Psoas muscle (tissue), 8 donors: Measurements from ENCODE around the gene ANKRD35. TPM values are rescaled to one million over a fixed set of nuclear protein-coding genes. Genes with fewer than 3 reads are reported as not detected.

Source experiments
- ATAC-seq, 4 donors: fragments of 200-7000 bp; cut with Tn5 transposase; one replicate each; pipeline ENCODE4 v1.9.1; 2020; ENCODE audit warnings: moderate library complexity in 3 of 4, mild to moderate bottlenecking in 2 of 4
- DNase-seq, 2 donors: peaks; one replicate each; pipeline ENCODE4 v3.0.0-alpha.2; 2020
- H3K27ac ChIP-seq: fragments of 200-600 bp; one replicate; pipeline ENCODE4 v1.8.0; 2022
- H3K27me3 ChIP-seq, 3 donors: fragments of 200-600 bp in 1 of 3; one replicate each; pipeline versions ENCODE4 v1.6.1 to v1.8.0; 2013 to 2022; ENCODE audit warnings: low read length in 2 of 3, mild to moderate bottlenecking in 2 of 3, moderate library complexity in 1 of 3; ENCODE audit not compliant: insufficient read depth in 3 of 3
- H3K36me3 ChIP-seq, 2 donors: fragments of 200-600 bp in 1 of 2; one replicate each; pipeline versions ENCODE4 v1.6.1 to v1.8.0; 2013 to 2022; ENCODE audit warnings: low read depth in 1 of 2, mild to moderate bottlenecking in 1 of 2, moderate library complexity in 1 of 2; ENCODE audit not compliant: insufficient read depth in 1 of 2
- H3K4me1 ChIP-seq: fragments of 200-600 bp; one replicate; pipeline ENCODE4 v1.8.0; 2022
- H3K4me3 ChIP-seq: fragments of 200-600 bp; one replicate; pipeline ENCODE4 v1.8.0; 2022; ENCODE audit warnings: mild to moderate bottlenecking
- H3K9me3 ChIP-seq: fragments of 200-600 bp; one replicate; pipeline ENCODE4 v1.8.0; 2022
- WGBS, 3 donors: extraction: QIAGEN DNeasy Blood & Tissue Kit; methylation state at CpG; one replicate each; pipeline versions ENCODE4 v1.1.6 to v1.1.7; 2013; 5-methylcytosine and 5-hydroxymethylcytosine counted together
- intact Hi-C, 2 donors: fragments of 100-400 bp; cut with DNase I; formaldehyde crosslinking; loops; one replicate each; pipeline versions ENCODE4 v1.11.0 to v1.14.2; 2022
- polyA plus RNA-seq, 3 donors: library from polyadenylated mRNA; stranded (reverse); fragments of 200-250 nt; gene quantifications; one replicate each; pipeline ENCODE4 v1.2.3, GENCODE V29; 2013
- total RNA-seq, 4 donors: library from RNA; stranded (reverse); fragmentation: NEBNext Ultra II Directional in 2 of 4; extraction: Animal tissue kit (Norgen Biotek cat#: 25700) in 2 of 4; gene quantifications; one replicate each; pipeline versions ENCODE4 v1.2.1 to v1.2.4, GENCODE V29; 2021 to 2023
- TF ChIP-seq, protein P1 (sequence below): fragments of 200-600 bp; IDR thresholded peaks from one replicate; pipeline ENCODE4 v1.8.0; 2022; ENCODE audit warnings: antibody characterized with exemption
- donor health status: healthy with polysubstance abuse.
- donor health status: DM: no; HTN: no; CAD: no; lungs with moderate emphysema.
- donor health status: Bipolar disorder and iron deficiency.
- donor health status: healthy.
- donor health status: DM: yes; HTN: yes; CAD: no.
- donor health status: DM: no; HTN: no; CAD: no.
- donor health status: DM: no; HTN: no; CAD: no.
- donor health status: DM: yes; HTN: yes; CAD: no.

The ANKRD35 gene
- total and polyA plus RNA-seq, 7 donors: 2.6 to 16.5 (median 4.7) TPM

DNA sequence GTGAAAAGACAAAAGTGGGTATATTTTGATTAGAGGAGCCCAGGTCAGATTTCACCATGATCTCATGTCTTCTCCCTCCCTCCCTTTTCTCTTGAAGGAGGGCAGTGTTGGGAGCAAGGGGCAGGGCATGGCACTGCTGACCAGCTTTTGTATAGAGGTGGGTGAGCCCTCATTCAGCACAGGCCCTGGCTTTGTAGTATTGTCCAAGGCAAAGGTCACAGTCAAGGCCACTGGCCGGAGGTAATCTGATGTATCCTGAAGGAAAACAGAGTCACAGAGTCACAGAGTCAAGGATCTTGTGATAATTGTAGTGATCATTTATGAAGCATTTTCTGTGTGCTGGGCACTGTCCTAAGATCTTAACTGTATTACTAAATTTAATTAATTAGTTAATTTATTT lies 12.3 kb upstream of the ANKRD35 start:
- TF ChIP-seq, protein P1, sequence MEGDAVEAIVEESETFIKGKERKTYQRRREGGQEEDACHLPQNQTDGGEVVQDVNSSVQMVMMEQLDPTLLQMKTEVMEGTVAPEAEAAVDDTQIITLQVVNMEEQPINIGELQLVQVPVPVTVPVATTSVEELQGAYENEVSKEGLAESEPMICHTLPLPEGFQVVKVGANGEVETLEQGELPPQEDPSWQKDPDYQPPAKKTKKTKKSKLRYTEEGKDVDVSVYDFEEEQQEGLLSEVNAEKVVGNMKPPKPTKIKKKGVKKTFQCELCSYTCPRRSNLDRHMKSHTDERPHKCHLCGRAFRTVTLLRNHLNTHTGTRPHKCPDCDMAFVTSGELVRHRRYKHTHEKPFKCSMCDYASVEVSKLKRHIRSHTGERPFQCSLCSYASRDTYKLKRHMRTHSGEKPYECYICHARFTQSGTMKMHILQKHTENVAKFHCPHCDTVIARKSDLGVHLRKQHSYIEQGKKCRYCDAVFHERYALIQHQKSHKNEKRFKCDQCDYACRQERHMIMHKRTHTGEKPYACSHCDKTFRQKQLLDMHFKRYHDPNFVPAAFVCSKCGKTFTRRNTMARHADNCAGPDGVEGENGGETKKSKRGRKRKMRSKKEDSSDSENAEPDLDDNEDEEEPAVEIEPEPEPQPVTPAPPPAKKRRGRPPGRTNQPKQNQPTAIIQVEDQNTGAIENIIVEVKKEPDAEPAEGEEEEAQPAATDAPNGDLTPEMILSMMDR: no peak
- no peak for ATAC-seq
- WGBS, 3 donors: 96 to 100% (median 97%) methylated on average over 1 of the region's 1 CpG
- Histone ChIP-seq H3K4me3 (no peak overlapping the region), H3K36me3 (peaks cover 0 to 3% of the 10 kb centered on the region in 2 donors), H3K27me3 (no peaks in the 10 kb centered on the region), H3K4me1 (no peaks in the 10 kb centered on the region), H3K27ac (no peak overlapping the region), H3K9me3 (no peaks in the 10 kb centered on the region)
- intact Hi-C loops: no loop called here
- DNase-seq: no peak

DNA sequence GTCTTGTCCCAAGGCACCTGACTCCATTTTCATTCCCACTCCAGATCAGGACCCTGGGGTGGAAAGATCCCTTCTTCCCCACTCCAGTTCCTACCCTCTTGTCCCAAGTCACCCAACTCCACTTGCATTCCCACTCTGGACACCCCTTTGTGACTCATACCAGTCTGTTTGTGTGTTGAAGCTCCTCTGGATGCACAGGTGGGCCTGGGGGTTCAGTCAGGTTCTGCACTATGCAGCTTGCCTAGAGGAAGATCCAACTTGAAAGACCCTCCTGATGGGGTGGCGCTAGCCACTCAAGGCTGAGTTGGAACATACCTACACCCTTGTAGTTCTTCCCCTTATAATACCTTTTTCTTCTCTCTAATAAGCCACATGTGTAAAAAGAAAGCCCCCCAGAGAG lies 9.8 kb upstream of the ANKRD35 start:
- Histone ChIP-seq H3K4me1 (peaks cover 21% of the 10 kb centered on the region), H3K36me3 (peaks cover 0 to 3% of the 10 kb centered on the region in 2 donors), H3K27ac (no peak overlapping the region), H3K9me3 (no peaks in the 10 kb centered on the region), H3K27me3 (no peaks in the 10 kb centered on the region), H3K4me3 (no peak overlapping the region)
- DNase-seq (no peak), ATAC-seq (no peak)
- intact Hi-C loops: no loop called here
- 96 to 100% (median 100%) methylated on average over 1 of the region's 1 CpG for WGBS, 3 donors
- TF ChIP-seq, protein P1: no peak

DNA sequence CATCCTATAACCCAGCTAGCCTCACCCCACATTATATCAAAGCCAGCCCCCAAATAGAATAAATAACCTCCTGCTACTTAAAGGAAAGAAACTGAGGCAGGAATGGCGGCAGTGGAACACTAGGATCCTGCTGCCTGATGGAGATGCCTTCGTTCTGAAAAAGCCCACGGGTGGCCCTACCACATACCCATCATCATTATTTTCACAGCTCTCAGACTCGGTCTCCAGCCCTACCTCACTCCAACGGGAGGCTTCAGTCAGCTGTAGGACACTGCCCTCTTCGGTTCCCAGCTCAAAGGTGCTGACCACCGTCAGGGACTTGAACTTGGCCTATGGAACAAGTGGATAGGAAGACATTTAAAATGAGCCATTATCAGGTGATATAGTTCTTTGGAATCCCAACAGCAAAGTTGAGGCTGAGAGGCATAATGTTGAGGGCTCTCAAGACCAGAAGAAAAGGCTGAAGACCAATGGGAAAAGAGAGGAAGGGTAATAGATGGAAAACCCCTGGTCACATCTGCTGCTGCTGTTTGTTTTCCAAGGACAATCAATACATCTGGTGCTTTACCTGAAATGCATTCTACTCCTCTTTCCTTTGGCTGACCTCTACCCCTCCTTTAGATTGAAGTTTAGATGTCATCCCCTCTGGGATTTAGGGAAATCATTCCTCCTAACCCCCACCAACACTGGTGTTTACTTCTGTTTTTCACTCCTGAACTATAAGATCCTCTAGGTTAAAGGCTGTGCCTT lies 7.8 kb upstream of the ANKRD35 start:
- no peak for DNase-seq
- no peaks in the 10 kb centered on the region for H3K27me3 ChIP-seq
- TF ChIP-seq, protein P1: no peak
- no peaks in the 10 kb centered on the region for H3K9me3 ChIP-seq
- intact Hi-C loops: loop anchor here (1.0 to 5.0 kb wide), 4 partner anchors 17 to 119 kb away; partner anchors contain the start of gene ITGA10 (in 1 of the 2)
- peaks cover 32% of the 10 kb centered on the region for H3K4me1 ChIP-seq
- H3K36me3 ChIP-seq: no peaks in the 10 kb centered on the region
- peak overlapping the region; percentile 88 for H3K27ac ChIP-seq
- H3K4me3 ChIP-seq: no peak overlapping the region
- WGBS, 3 donors: 84 to 91% (median 85%) methylated on average over 7 of the region's 7 CpGs
- no peak for ATAC-seq

DNA sequence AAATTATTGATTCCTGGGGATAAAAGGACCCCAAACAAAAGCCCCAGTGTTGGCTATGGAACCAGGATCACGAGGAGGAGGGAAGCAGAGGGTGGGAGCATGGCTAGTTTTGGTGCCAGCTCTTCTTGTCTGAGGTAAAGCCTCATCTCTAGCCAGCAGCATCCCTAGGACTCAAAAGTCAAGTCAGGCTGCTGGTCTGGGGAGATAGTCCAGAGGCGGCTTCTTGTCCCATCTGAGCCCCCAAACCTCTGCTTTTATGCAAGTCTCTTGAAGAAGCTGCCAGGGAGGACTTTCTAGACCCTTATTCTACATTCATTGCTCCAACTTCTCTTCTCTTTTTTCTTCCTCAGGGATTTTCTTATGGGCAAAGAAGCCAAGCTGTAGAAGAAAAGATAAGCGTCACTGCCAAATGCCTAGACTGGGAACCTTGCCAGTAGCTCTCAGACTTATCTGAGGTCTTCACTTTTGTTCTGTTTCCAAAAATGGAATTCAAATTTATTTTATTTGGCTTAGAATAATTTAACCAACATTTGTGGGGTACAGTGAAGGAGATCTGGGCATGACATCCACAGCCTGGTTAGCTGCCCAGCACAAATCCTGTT lies 6.9 kb upstream of the ANKRD35 start:
- intact Hi-C loops: loop anchor here (1.0 to 5.0 kb wide), 4 partner anchors 18 to 120 kb away; partner anchors contain the start of gene ITGA10 (in 1 of the 2)
- Histone ChIP-seq H3K4me1 (peaks cover 32% of the 10 kb centered on the region), H3K27me3 (no peaks in the 10 kb centered on the region), H3K9me3 (no peaks in the 10 kb centered on the region), H3K27ac (peak overlapping the region; percentile 88), H3K36me3 (no peaks in the 10 kb centered on the region), H3K4me3 (peak overlapping the region; percentile 51)
- ATAC-seq (peak in 1 of 4 donors; percentile 16), DNase-seq (no peak)
- WGBS, 3 donors: 51 to 63% (median 58%) methylated on average over 3 of the region's 3 CpGs
- TF ChIP-seq, protein P1: no peak
